ENCODE results near the gene CAV2.

GRCh38 chr7:116509982-116510579 lies 10.5 kb downstream of the CAV2 start:
- TF ChIP-seq CTCF (IDR thresholded peaks at IDR 0.05): no peak
- no peak for TF ChIP-seq POLR2A (IDR thresholded peaks at IDR 0.05)
